Measurements from ENCODE around the gene MARCKSL1. TPM values are rescaled to one million over a fixed set of nuclear protein-coding genes. Genes with fewer than 3 reads are reported as not detected.

The MARCKSL1 gene
- polyA plus RNA-seq, 1 donor from 2014 or later = 694 TPM

DNA sequence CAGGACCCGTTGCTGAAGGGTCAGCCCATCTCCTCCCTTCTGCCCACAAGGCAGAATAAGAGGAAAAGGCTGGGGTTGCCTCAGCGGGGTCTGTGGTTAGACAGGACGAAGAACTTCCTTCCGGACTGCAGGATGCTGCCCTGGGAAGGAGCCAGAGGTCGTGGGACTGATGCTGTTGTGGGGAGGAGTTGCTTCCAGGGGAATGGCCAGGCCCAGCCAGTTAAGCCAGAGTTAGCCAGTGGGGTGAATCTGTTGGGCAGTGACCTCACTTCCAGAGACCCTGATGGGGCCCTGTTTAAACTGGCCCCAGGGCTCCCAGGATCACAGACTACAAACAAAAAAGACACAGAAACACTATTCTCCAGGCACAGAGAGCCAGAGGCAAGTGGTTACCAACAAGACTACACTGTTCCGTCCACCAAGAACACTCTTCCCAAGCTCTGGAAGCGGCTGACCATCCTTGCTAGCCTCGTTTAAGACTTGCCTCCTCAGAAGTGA lies 13.2 kb upstream of the MARCKSL1 start:
- no peaks in the 10 kb centered on the region for H3K27me3 ChIP-seq (ENCODE audit: insufficient read depth, low read depth, low read length)
- H3K27ac ChIP-seq (ENCODE audit: low read length) = no peak overlapping the region
- H3K9ac ChIP-seq (ENCODE audit: low read length) = no peak overlapping the region
- no peaks in the 10 kb centered on the region for H3K9me3 ChIP-seq (ENCODE audit: low read length)
- no peaks in the 10 kb centered on the region for H3K36me3 ChIP-seq (ENCODE audit: insufficient read depth, low read length)
- no peak overlapping the region for H3K4me3 ChIP-seq (ENCODE audit: low read length)
- no peaks in the 10 kb centered on the region for H3K9me2 ChIP-seq (ENCODE audit: insufficient read depth, low read length)
- no peak overlapping the region for H3K4me2 ChIP-seq (ENCODE audit: low read length)
- H3K79me2 ChIP-seq (replicated peaks; ENCODE audit: insufficient read depth, low read length) = no peaks in the 10 kb centered on the region
- no peak for TF ChIP-seq EP300 (conservative IDR thresholded peaks at IDR 0.05; ENCODE audit: poor library complexity, severe bottlenecking)
- TF ChIP-seq REST (IDR thresholded peaks at IDR 0.05; ENCODE audit: borderline replicate concordance) = no peak
- no peak for TF ChIP-seq EZH2 (IDR thresholded peaks at IDR 0.05; ENCODE audit: borderline replicate concordance, insufficient read depth, low read length, poor library complexity, severe bottlenecking)
- no peak for TF ChIP-seq RAD21 (conservative IDR thresholded peaks at IDR 0.05)
- no peak for TF ChIP-seq TAF1 (IDR thresholded peaks at IDR 0.05; ENCODE audit: low read depth)
- no peak for TF ChIP-seq MXI1 (conservative IDR thresholded peaks at IDR 0.05; ENCODE audit: poor library complexity, severe bottlenecking)
- no peak for TF ChIP-seq CTCF (IDR thresholded peaks at IDR 0.05; ENCODE audit: poor library complexity, severe bottlenecking)
- TF ChIP-seq POLR2AphosphoS5 (IDR thresholded peaks at IDR 0.05) = no peak
- TF ChIP-seq SMC3 (conservative IDR thresholded peaks at IDR 0.05; ENCODE audit: poor library complexity) = no peak
- no peaks in the 10 kb centered on the region for H4K20me1 ChIP-seq (ENCODE audit: insufficient read depth)
- no peaks in the 10 kb centered on the region for H3F3A ChIP-seq (ENCODE audit: insufficient read depth, low read length, poor library complexity, severe bottlenecking)
- H2AFZ ChIP-seq (ENCODE audit: low read depth, low read length) = no peak overlapping the region

GRCh38 chr1:32346532-32347157 lies 10.6 kb upstream of the MARCKSL1 start:
- Histone ChIP-seq H4K20me1 (ENCODE audit: insufficient read depth) (no peaks in the 10 kb centered on the region), H3K79me2 (replicated peaks; ENCODE audit: insufficient read depth, low read length) (no peaks in the 10 kb centered on the region), H3K27ac (ENCODE audit: low read length) (no peak overlapping the region), H3F3A (ENCODE audit: insufficient read depth, low read length, poor library complexity, severe bottlenecking) (no peaks in the 10 kb centered on the region), H3K27me3 (ENCODE audit: insufficient read depth, low read depth, low read length) (no peaks in the 10 kb centered on the region), H2AFZ (ENCODE audit: low read depth, low read length) (no peak overlapping the region), H3K36me3 (ENCODE audit: insufficient read depth, low read length) (no peaks in the 10 kb centered on the region), H3K4me2 (ENCODE audit: low read length) (no peak overlapping the region), H3K4me3 (ENCODE audit: low read length) (no peak overlapping the region), H3K9me2 (ENCODE audit: insufficient read depth, low read length) (no peaks in the 10 kb centered on the region), H3K9ac (ENCODE audit: low read length) (no peak overlapping the region), H3K9me3 (ENCODE audit: low read length) (no peaks in the 10 kb centered on the region)
- no peak for TF ChIP-seq EP300 (conservative IDR thresholded peaks at IDR 0.05; ENCODE audit: poor library complexity, severe bottlenecking)
- TF ChIP-seq TAF1 (IDR thresholded peaks at IDR 0.05; ENCODE audit: low read depth) = no peak
